Mesenchymal stem cell (in vitro differentiated cells and primary cell): Measurements from ENCODE around the gene GMCL2.

Experiments
- DNase-seq: peaks from one replicate; pipeline ENCODE4 v3.0.0-alpha.2; 2013
- H2AFZ ChIP-seq: one replicate; pipeline ENCODE4 v1.6.1; 2013; ENCODE audit warnings: low read depth, mild to moderate bottlenecking, control low read depth, inconsistent platforms, low read length, moderate library complexity
- H2AK5ac ChIP-seq: 2 replicates; pipeline ENCODE4 v1.6.1; 2013; ENCODE audit warnings: low read length, moderate library complexity, mild to moderate bottlenecking, inconsistent platforms; ENCODE audit not compliant: severe bottlenecking
- H2BK120ac ChIP-seq: one replicate; pipeline ENCODE4 v1.6.1; 2013; ENCODE audit warnings: low read depth, mild to moderate bottlenecking, inconsistent platforms, low read length, moderate library complexity
- H2BK12ac ChIP-seq, 2 experiments: one replicate each; pipeline ENCODE4 v1.6.1; 2013; ENCODE audit warnings: inconsistent platforms in 2 of 2, low read length in 2 of 2, mild to moderate bottlenecking in 2 of 2, moderate library complexity in 2 of 2, control low read depth in 1 of 2
- H2BK15ac ChIP-seq: one replicate; pipeline ENCODE4 v1.6.1; 2013; ENCODE audit warnings: mild to moderate bottlenecking, low read depth, inconsistent platforms; ENCODE audit not compliant: poor library complexity, severe bottlenecking
- H2BK5ac ChIP-seq: 2 replicates; pipeline ENCODE4 v1.6.1; 2013; ENCODE audit warnings: low read depth, mild to moderate bottlenecking, low read length, control low read depth, inconsistent platforms; ENCODE audit not compliant: poor library complexity, severe bottlenecking
- H3K14ac ChIP-seq, 2 experiments: one replicate each; pipeline ENCODE4 v1.6.1; 2013; ENCODE audit warnings: inconsistent platforms in 2 of 2, low read length in 2 of 2, control low read depth in 1 of 2, mild to moderate bottlenecking in 1 of 2, moderate library complexity in 1 of 2
- H3K18ac ChIP-seq, 2 experiments: one replicate each; pipeline ENCODE4 v1.6.1; 2013; ENCODE audit warnings: inconsistent platforms in 2 of 2, low read length in 2 of 2, control low read depth in 1 of 2, low read depth in 1 of 2, mild to moderate bottlenecking in 1 of 2
- H3K23ac ChIP-seq, 2 experiments: one replicate each; pipeline ENCODE4 v1.6.1; 2013; ENCODE audit warnings: inconsistent platforms in 2 of 2, low read length in 2 of 2, mild to moderate bottlenecking in 2 of 2, moderate library complexity in 2 of 2, control low read depth in 1 of 2
- H3K27ac ChIP-seq: 2 replicates; pipeline ENCODE4 v1.5.1; 2013; ENCODE audit warnings: mild to moderate bottlenecking, moderate library complexity, low read length, control low read depth, inconsistent platforms; ENCODE audit not compliant: poor library complexity, severe bottlenecking
- H3K27me3 ChIP-seq, 2 experiments: 2 replicates each; pipeline versions ENCODE4 v1.6.1 to v1.7.0; 2013; ENCODE audit warnings: low read length in 2 of 2, mild to moderate bottlenecking in 2 of 2, moderate library complexity in 2 of 2, control low read depth in 1 of 2, inconsistent platforms in 1 of 2; ENCODE audit not compliant: control insufficient read depth in 1 of 2, insufficient read depth in 1 of 2
- H3K36me3 ChIP-seq, 2 experiments: 2 replicates each; pipeline versions ENCODE4 v1.6.1 to v1.7.0; 2013; ENCODE audit warnings: low read length in 2 of 2, control low read depth in 1 of 2, inconsistent platforms in 1 of 2, low read depth in 1 of 2, mild to moderate bottlenecking in 1 of 2; ENCODE audit not compliant: insufficient read depth in 2 of 2, control insufficient read depth in 1 of 2
- H3K4ac ChIP-seq, 2 experiments: one replicate each; pipeline ENCODE4 v1.6.1; 2013; ENCODE audit warnings: inconsistent platforms in 2 of 2, low read length in 2 of 2, mild to moderate bottlenecking in 2 of 2, moderate library complexity in 2 of 2, control low read depth in 1 of 2, low read depth in 1 of 2
- H3K4me1 ChIP-seq: 2 replicates; pipeline ENCODE4 v1.6.1; 2013; ENCODE audit warnings: low read depth, low read length, control low read depth; ENCODE audit not compliant: control insufficient read depth, insufficient read depth
- H3K4me2 ChIP-seq: 2 replicates; pipeline ENCODE4 v1.6.1; 2013; ENCODE audit warnings: low read length, mild to moderate bottlenecking, inconsistent platforms; ENCODE audit not compliant: poor library complexity, severe bottlenecking
- H3K4me3 ChIP-seq, 2 experiments: 2 replicates each; pipeline versions ENCODE4 v1.5.1 to v1.7.0; 2013; ENCODE audit warnings: low read length in 2 of 2, mild to moderate bottlenecking in 2 of 2, control low read depth in 1 of 2, low read depth in 1 of 2; ENCODE audit not compliant: insufficient read depth in 1 of 2
- H3K79me1 ChIP-seq: replicated peaks from 2 replicates; pipeline ENCODE4 v1.6.1; 2013; ENCODE audit warnings: mild to moderate bottlenecking, control low read depth, low read length, inconsistent platforms; ENCODE audit not compliant: poor library complexity, severe bottlenecking
- H3K9ac ChIP-seq: 2 replicates; pipeline ENCODE4 v1.7.0; 2013; ENCODE audit warnings: mild to moderate bottlenecking, low read length, moderate library complexity
- H3K9me3 ChIP-seq: 2 replicates; pipeline ENCODE4 v1.7.0; 2013; ENCODE audit warnings: mild to moderate bottlenecking, low read length; ENCODE audit not compliant: control insufficient read depth
- H4K8ac ChIP-seq: one replicate; pipeline ENCODE4 v1.6.1; 2013; ENCODE audit warnings: inconsistent platforms, mild to moderate bottlenecking, low read length, moderate library complexity
- H4K91ac ChIP-seq: one replicate; pipeline ENCODE4 v1.6.1; 2013; ENCODE audit warnings: mild to moderate bottlenecking, low read length, inconsistent platforms
- WGBS: methylation state at CpG from one replicate; pipeline ENCODE4 v1.1.7; 2013; ENCODE audit warnings: mixed read lengths; 5-methylcytosine and 5-hydroxymethylcytosine counted together

GMCL2 gene

GRCh38 chr5:178153530-178154340, 33.4 kb downstream of the GMCL2 start, which contains the start of gene NHP2:
Gene NHP2, minus strand, starts transcription at chr5:178153885. Its CDS starts 68 bp downstream, at chr5:178153817.
- Histone ChIP-seq H3K27ac (peak within 1 kb of the TSS; percentile 51), H3K4me1 (peaks cover 13% of the 10 kb centered on the region), H4K91ac (peak within 1 kb of the TSS; percentile 72), H3K4me3 (peak within 1 kb of the TSS; percentile 93 to 98), H3K4me2 (peak within 1 kb of the TSS; percentile 90), H2BK15ac (peak within 1 kb of the TSS; percentile 34), H3K4ac (peak within 1 kb of the TSS in 1 of 2 experiments; percentile 38), H4K8ac (peak within 1 kb of the TSS; percentile 92), H3K14ac (peak within 1 kb of the TSS in 1 of 2 experiments; percentile 74), H3K23ac (peak within 1 kb of the TSS in 1 of 2 experiments; percentile 78), H2BK12ac (peak within 1 kb of the TSS in 1 of 2 experiments; percentile 26), H2BK5ac (no peak within 1 kb of the TSS), H3K18ac (peak within 1 kb of the TSS; percentile 30 to 88), H3K79me1 (peaks cover 28% of the 10 kb centered on the region), H2AFZ (peak within 1 kb of the TSS; percentile 69), H3K9me3 (no peaks in the 10 kb centered on the region), H2BK120ac (no peak within 1 kb of the TSS), H3K9ac (peak within 1 kb of the TSS; percentile 97), H2AK5ac (peak within 1 kb of the TSS; percentile 15), H3K36me3 (peaks cover 28 to 37% of the 10 kb centered on the region in 2 experiments), H3K27me3 (no peaks in the 10 kb centered on the region)
- 7% methylated on average over 68 of the region's 68 CpGs for whole genome bisulfite sequencing
- peak; percentile 99 for DNase-seq

GRCh38 chr5:178152491-178153444, 34.4 kb downstream of the GMCL2 start:
- Histone ChIP-seq H3K9me3 (no peaks in the 10 kb centered on the region), H3K27me3 (no peaks in the 10 kb centered on the region), H2BK15ac (no peak overlapping the region), H3K9ac (peak overlapping the region; percentile 97), H3K14ac (no peak overlapping the region), H4K91ac (no peak overlapping the region), H3K18ac (no peak overlapping the region), H3K4me1 (peaks cover 13% of the 10 kb centered on the region), H3K4me2 (peak overlapping the region; percentile 90), H2AK5ac (peak overlapping the region; percentile 15), H3K4me3 (peak overlapping the region; percentile 93 to 98), H2BK5ac (no peak overlapping the region), H3K23ac (no peak overlapping the region), H4K8ac (peak overlapping the region; percentile 27), H2AFZ (no peak overlapping the region), H3K79me1 (peaks cover 35% of the 10 kb centered on the region), H2BK120ac (no peak overlapping the region), H3K36me3 (peaks cover 37 to 47% of the 10 kb centered on the region in 2 experiments), H3K27ac (no peak overlapping the region), H3K4ac (peak overlapping the region in 1 of 2 experiments; percentile 33), H2BK12ac (no peak overlapping the region)
- peak; percentile 19 for DNase-seq
- WGBS = 61% methylated on average over 29 of the region's 31 CpGs

GRCh38 chr5:178150977-178151734, 36.0 kb downstream of the GMCL2 start:
- H3K4me2 ChIP-seq = no peak overlapping the region
- H3K4me1 ChIP-seq = peaks cover 13% of the 10 kb centered on the region
- peaks cover 40% of the 10 kb centered on the region for H3K79me1 ChIP-seq
- H3K9me3 ChIP-seq = no peaks in the 10 kb centered on the region
- no peak overlapping the region for H2BK5ac ChIP-seq
- no peak overlapping the region for H2BK15ac ChIP-seq
- H3K23ac ChIP-seq = no peak overlapping the region
- peak; percentile 26 for DNase-seq
- no peak overlapping the region for H3K4me3 ChIP-seq
- H3K9ac ChIP-seq = peak overlapping the region; percentile 97
- H3K18ac ChIP-seq = no peak overlapping the region
- no peak overlapping the region for H3K27ac ChIP-seq
- no peak overlapping the region for H2BK12ac ChIP-seq
- H3K4ac ChIP-seq = no peak overlapping the region
- 89% methylated on average over 11 of the region's 11 CpGs for WGBS
- no peak overlapping the region for H3K14ac ChIP-seq
- H3K36me3 ChIP-seq = peaks cover 53 to 63% of the 10 kb centered on the region in 2 experiments
- H4K91ac ChIP-seq = no peak overlapping the region
- no peaks in the 10 kb centered on the region for H3K27me3 ChIP-seq
- H4K8ac ChIP-seq = no peak overlapping the region
- no peak overlapping the region for H2AFZ ChIP-seq
- no peak overlapping the region for H2AK5ac ChIP-seq
- no peak overlapping the region for H2BK120ac ChIP-seq
